Body of pancreas (tissue), 4 donors: ENCODE results near the gene ZNF562. TPM values are rescaled to one million over a fixed set of nuclear protein-coding genes. Genes with fewer than 3 reads are reported as not detected.

ENCODE experiments used
- ATAC-seq: fragments of 150-250 bp; one replicate; pipeline ENCODE4 v1.9.1; 2016
- DNase-seq, 4 donors: peaks; one replicate each; pipeline ENCODE4 v3.0.0-alpha.2; 2019
- H3K27ac ChIP-seq, 4 donors: fragments of 200-600 bp; sonication (generic); 1 replicate in 3 of 4; 2 replicates in 1 of 4; pipeline versions ENCODE4 v1.5.1 to v1.6.1; 2016 to 2019; ENCODE audit warnings: mild to moderate bottlenecking in 1 of 4, mixed read lengths in 1 of 4, moderate library complexity in 1 of 4
- H3K27me3 ChIP-seq, 2 donors: fragments of 200-600 bp; sonication (generic); one replicate each; pipeline ENCODE4 v1.6.0; 2016; ENCODE audit warnings: mild to moderate bottlenecking in 1 of 2
- H3K36me3 ChIP-seq, 2 donors: fragments of 200-600 bp; sonication (generic); replicated peaks in 1 of 2; 2 replicates each; pipeline ENCODE4 v1.5.1; 2016; ENCODE audit warnings: low read depth in 2 of 2; ENCODE audit not compliant: insufficient read depth in 1 of 2
- H3K4me1 ChIP-seq: fragments of 200-600 bp; sonication (generic); one replicate; pipeline ENCODE4 v1.6.0; 2016
- H3K4me3 ChIP-seq, 2 donors: fragments of 200-600 bp; sonication (generic); 1 replicate in 1 of 2; 2 replicates in 1 of 2; pipeline ENCODE4 v1.5.1; 2016 to 2019
- H3K9me3 ChIP-seq, 3 donors: fragments of 200-600 bp; sonication (generic); 1 replicate in 2 of 3; 2 replicates in 1 of 3; pipeline ENCODE4 v1.5.1; 2016
- POLR2A ChIP-seq, 3 donors: fragments of 450-650 bp; IDR thresholded peaks; one replicate each; pipeline ENCODE4 v1.6.1; 2016; ENCODE audit warnings: antibody characterized with exemption in 3 of 3, mild to moderate bottlenecking in 2 of 3
- WGBS, 2 donors: methylation state at CpG; one replicate each; pipeline ENCODE4 v1.1.5; 2017; 5-methylcytosine and 5-hydroxymethylcytosine counted together
- intact Hi-C: fragments of 100-400 bp; cut with DNase I; formaldehyde crosslinking; loops from one replicate; pipeline ENCODE4 v1.15.1; 2023
- total RNA-seq, 2 donors: library from RNA; depleted of rRNA; stranded (reverse); fragments of >200 nt; gene quantifications; one replicate each; pipeline ENCODE4 v1.1.0, GENCODE V29; 2016
- TF ChIP-seq, protein P1 (sequence below), 7 experiments: fragments of 450-650 bp in 4 of 7; fragments of 200-600 bp in 3 of 7; sonication (generic) in 3 of 7; IDR thresholded peaks; one replicate each; pipeline ENCODE4 v1.5.1; 2016 to 2019; ENCODE audit warnings: antibody characterized with exemption in 7 of 7

The ZNF562 gene
- total RNA-seq, 2 donors from 2014 or later, result 9.1 to 18.1 TPM

DNA sequence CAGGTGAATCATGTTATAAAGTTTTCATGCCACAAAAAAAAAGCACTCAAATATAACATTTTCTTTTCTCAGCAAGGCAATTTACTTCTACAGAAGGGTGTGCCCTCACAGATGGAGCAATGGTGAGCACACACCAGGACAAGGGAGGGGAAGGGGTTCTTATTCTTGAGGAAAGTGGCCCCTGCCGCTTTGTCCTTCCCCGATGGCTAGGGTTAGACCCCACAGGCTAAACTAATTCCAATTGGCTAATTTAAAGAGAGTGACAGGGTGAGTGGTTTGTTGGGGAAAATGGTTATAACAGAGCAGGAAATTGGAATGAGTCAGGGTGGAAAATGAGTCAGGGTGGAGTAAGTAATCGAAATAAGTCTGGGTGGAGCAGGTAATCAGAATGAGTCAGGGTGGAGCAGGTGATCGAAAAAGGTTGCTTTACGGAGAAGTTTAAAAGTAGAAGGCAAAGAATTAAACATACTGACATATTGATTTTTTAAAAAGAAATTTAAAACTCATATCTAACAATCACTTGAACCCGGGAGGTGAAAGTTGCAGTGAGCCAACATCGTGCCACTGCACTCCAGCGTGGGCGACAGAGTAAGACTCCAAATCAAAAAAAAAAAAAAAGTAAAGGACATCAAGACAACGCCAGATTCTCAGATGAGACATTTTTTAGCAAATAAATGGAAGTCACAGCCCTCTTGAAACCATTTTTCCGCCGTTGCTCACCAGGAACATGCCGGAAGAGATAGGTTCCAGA, 813 bp downstream of the ZNF562 start:
- DNase-seq (no peak), ATAC-seq (no peak)
- Histone ChIP-seq H3K27me3 (no peaks in the 10 kb centered on the region), H3K4me3 (peak overlapping the region; percentile 44 to 86), H3K36me3 (no peaks in the 10 kb centered on the region), H3K9me3 (peaks cover 0 to 13% (median 0%) of the 10 kb centered on the region in 3 donors), H3K4me1 (peaks cover 7% of the 10 kb centered on the region), H3K27ac (peak overlapping the region in 3 of 4 donors; percentile 86 to 97 (median 90))
- 35% methylated on average over 13 of the region's 13 CpGs for WGBS, 2 donors
- no peak for TF ChIP-seq POLR2A (IDR thresholded peaks at IDR 0.05)
- TF ChIP-seq, protein P1, sequence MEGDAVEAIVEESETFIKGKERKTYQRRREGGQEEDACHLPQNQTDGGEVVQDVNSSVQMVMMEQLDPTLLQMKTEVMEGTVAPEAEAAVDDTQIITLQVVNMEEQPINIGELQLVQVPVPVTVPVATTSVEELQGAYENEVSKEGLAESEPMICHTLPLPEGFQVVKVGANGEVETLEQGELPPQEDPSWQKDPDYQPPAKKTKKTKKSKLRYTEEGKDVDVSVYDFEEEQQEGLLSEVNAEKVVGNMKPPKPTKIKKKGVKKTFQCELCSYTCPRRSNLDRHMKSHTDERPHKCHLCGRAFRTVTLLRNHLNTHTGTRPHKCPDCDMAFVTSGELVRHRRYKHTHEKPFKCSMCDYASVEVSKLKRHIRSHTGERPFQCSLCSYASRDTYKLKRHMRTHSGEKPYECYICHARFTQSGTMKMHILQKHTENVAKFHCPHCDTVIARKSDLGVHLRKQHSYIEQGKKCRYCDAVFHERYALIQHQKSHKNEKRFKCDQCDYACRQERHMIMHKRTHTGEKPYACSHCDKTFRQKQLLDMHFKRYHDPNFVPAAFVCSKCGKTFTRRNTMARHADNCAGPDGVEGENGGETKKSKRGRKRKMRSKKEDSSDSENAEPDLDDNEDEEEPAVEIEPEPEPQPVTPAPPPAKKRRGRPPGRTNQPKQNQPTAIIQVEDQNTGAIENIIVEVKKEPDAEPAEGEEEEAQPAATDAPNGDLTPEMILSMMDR (IDR thresholded peaks at IDR 0.05), result no peak
- intact Hi-C loops, result no loop called here

DNA sequence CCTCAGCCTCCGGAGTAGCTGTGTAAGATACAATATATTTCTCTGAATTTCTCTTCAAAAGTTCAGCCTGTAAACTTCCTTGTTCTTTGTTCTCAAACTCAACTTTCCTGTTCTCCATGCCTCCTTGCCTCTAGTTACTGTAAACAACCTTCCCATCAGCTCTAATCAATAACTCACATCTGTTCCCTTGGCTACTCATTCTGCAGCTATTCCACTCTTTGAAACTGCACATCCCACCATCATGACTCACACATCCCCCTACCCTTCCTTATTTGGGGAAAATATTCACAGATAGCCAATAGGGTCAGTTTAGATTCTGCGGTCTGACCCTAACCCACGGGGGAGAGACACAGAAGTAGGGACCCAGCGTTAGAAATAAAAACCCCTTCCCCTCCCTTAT, 2.0 kb downstream of the ZNF562 start:
- no peak for DNase-seq
- Histone ChIP-seq H3K4me1 (peaks cover 7% of the 10 kb centered on the region), H3K9me3 (peaks cover 0 to 19% (median 0%) of the 10 kb centered on the region in 3 donors), H3K36me3 (no peaks in the 10 kb centered on the region), H3K4me3 (no peak overlapping the region), H3K27ac (no peak overlapping the region), H3K27me3 (no peaks in the 10 kb centered on the region)
- no peak for ATAC-seq
- no peak for TF ChIP-seq POLR2A (IDR thresholded peaks at IDR 0.05)
- TF ChIP-seq, protein P1 (IDR thresholded peaks at IDR 0.05), result no peak
- 82 to 84% methylated on average over 4 of the region's 4 CpGs for WGBS, 2 donors
- intact Hi-C loops, result no loop called here

DNA sequence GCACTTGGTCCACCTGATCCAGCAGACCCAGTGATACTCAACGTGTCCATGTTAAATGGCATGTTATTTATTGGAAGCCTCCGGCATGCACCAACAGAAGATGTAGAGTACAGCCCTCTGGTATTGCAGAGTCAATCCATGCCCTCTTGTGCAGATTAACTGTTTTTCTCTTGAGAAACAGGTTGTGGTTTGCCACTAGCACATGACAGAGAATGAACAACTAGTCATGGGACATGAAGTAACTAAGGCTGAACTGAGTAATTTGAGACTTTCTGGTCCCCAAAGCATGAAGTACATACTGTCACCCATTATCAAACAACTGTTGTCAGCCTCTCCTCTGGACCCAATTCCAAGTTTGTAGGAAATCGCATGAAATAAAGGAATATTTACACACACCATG, 3.2 kb downstream of the ZNF562 start:
- TF ChIP-seq POLR2A (IDR thresholded peaks at IDR 0.05), result no peak
- TF ChIP-seq, protein P1 (IDR thresholded peaks at IDR 0.05), result no peak
- Histone ChIP-seq H3K27ac (no peak overlapping the region), H3K36me3 (no peaks in the 10 kb centered on the region), H3K27me3 (no peaks in the 10 kb centered on the region), H3K4me3 (no peak overlapping the region), H3K9me3 (peaks cover 0 to 24% (median 0%) of the 10 kb centered on the region in 3 donors), H3K4me1 (peaks cover 7% of the 10 kb centered on the region)
- intact Hi-C loops, result no loop called here
- 91 to 97% methylated on average over 3 of the region's 3 CpGs for WGBS, 2 donors
- ATAC-seq, result no peak
- no peak for DNase-seq

DNA sequence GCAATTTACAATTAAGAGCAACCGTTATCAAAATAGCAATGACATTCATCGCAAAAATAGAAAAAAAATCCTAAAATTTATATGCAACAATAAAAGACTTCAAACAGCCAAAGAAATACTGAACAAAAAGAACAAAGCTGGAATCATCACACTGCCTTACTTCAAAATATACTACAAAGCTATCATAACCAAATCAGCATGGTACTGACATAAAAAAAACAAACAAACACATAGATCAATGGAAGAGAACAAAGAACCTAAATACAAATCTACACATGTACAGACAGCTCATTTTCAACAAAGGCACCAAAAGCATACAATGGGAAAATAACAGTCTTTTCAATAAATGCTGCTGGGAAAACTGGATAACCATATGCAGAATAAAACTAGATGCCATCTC, 6.4 kb downstream of the ZNF562 start:
- H3K36me3 ChIP-seq, result no peaks in the 10 kb centered on the region
- no peaks in the 10 kb centered on the region for H3K27me3 ChIP-seq
- no peak for DNase-seq
- H3K4me3 ChIP-seq, result no peak overlapping the region
- H3K27ac ChIP-seq, result no peak overlapping the region
- TF ChIP-seq, protein P1 (IDR thresholded peaks at IDR 0.05), result no peak
- TF ChIP-seq POLR2A (IDR thresholded peaks at IDR 0.05), result no peak
- H3K4me1 ChIP-seq, result peaks cover 3% of the 10 kb centered on the region
- intact Hi-C loops, result no loop called here
- H3K9me3 ChIP-seq, result peaks cover 0 to 18% (median 0%) of the 10 kb centered on the region in 3 donors
- ATAC-seq, result no peak
- WGBS, 2 donors, result 96 to 100% methylated on average over 2 of the region's 2 CpGs

DNA sequence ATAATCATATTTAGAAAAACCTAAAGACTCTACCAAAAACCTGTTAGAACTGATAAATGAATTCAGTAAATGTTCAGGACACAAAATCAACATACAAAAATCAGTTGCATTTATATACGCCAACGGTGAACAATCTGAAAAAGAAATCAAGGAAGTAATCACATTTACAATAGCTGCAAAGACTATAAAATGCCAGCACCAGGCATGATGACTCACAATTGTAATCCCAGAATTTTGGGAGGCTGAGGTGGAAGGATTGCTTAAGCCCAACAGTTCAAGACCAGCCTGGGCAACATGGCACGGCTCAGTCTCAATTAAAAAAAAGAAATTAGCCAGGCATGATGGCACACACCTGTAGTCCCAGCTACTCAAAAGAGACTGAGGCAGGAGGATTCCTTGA, 7.0 kb downstream of the ZNF562 start:
- H3K4me1 ChIP-seq, result peaks cover under 1% of the 10 kb centered on the region
- intact Hi-C loops, result no loop called here
- DNase-seq (no peak), ATAC-seq (no peak)
- no peak overlapping the region for H3K27ac ChIP-seq
- no peak overlapping the region for H3K4me3 ChIP-seq
- 96% methylated on average over 3 of the region's 3 CpGs for WGBS, 2 donors
- no peaks in the 10 kb centered on the region for H3K27me3 ChIP-seq
- no peaks in the 10 kb centered on the region for H3K36me3 ChIP-seq
- peaks cover 0 to 12% (median 0%) of the 10 kb centered on the region in 3 donors for H3K9me3 ChIP-seq
- TF ChIP-seq POLR2A (IDR thresholded peaks at IDR 0.05), result no peak
- TF ChIP-seq, protein P1 (IDR thresholded peaks at IDR 0.05), result no peak
